SU-DHL-6 (cell line): ENCODE measurements around the gene NCAPD3.

Source experiments
- H2AFZ ChIP-seq: fragments of 200-600 bp; sonication (generic); 2 replicates; pipeline ENCODE4 v1.6.1; 2014; ENCODE audit warnings: low read depth, mild to moderate bottlenecking, moderate library complexity, mixed read lengths, antibody characterized with exemption, low read length; ENCODE audit not compliant: severe bottlenecking
- H3F3A ChIP-seq: fragments of 200-600 bp; shearing (Covaris generic); 2 replicates; pipeline ENCODE4 v1.6.0; 2016; ENCODE audit warnings: antibody characterized with exemption, mild to moderate bottlenecking; ENCODE audit not compliant: insufficient read depth
- H3K27ac ChIP-seq: fragments of 200-600 bp; sonication (generic); 2 replicates; pipeline ENCODE4 v1.5.1; 2016; ENCODE audit warnings: low read depth, mild to moderate bottlenecking, low read length, moderate library complexity, mixed read lengths
- H3K27me3 ChIP-seq: fragments of 200-600 bp; sonication (generic), shearing (Covaris generic); 2 replicates; pipeline ENCODE4 v1.6.0; 2014; ENCODE audit warnings: mild to moderate bottlenecking, low read length
- H3K36me3 ChIP-seq: fragments of 200-600 bp; sonication (generic); 2 replicates; pipeline ENCODE4 v1.6.1; 2014; ENCODE audit warnings: mild to moderate bottlenecking, low read length, mixed read lengths
- H3K4me2 ChIP-seq: fragments of 300-600, 200-600 bp; shearing (Covaris generic), sonication (generic); 2 replicates; pipeline ENCODE4 v1.6.0; 2014; ENCODE audit warnings: low read length, low read depth, mild to moderate bottlenecking; ENCODE audit not compliant: poor library complexity, severe bottlenecking
- H3K4me3 ChIP-seq: fragments of 200-600 bp; sonication (generic); 2 replicates; pipeline ENCODE4 v1.5.1; 2014; ENCODE audit warnings: antibody characterized with exemption, low read length, mild to moderate bottlenecking, mixed read lengths; ENCODE audit not compliant: insufficient read depth, poor library complexity, severe bottlenecking
- H3K79me2 ChIP-seq: fragments of 200-600 bp; sonication (generic); 2 replicates; pipeline ENCODE4 v1.6.1; 2014; ENCODE audit warnings: mild to moderate bottlenecking, low read length, moderate library complexity; ENCODE audit not compliant: insufficient read depth
- H3K9ac ChIP-seq: fragments of 200-600 bp; sonication (generic); 2 replicates; pipeline ENCODE4 v1.7.0; 2014; ENCODE audit warnings: mild to moderate bottlenecking, low read length
- H3K9me2 ChIP-seq: fragments of 200-600 bp; sonication (generic); replicated peaks from 2 replicates; pipeline ENCODE4 v1.6.1; 2014; ENCODE audit warnings: low read length; ENCODE audit not compliant: insufficient read depth
- H3K9me3 ChIP-seq: fragments of 200-600 bp; sonication (generic); 2 replicates; pipeline ENCODE4 v1.6.1; 2014; ENCODE audit warnings: low read length, mixed read lengths; ENCODE audit not compliant: insufficient read depth
- H4K20me1 ChIP-seq: fragments of 200-600 bp; sonication (generic); 2 replicates; pipeline ENCODE4 v1.6.1; 2014; ENCODE audit warnings: low read depth, mild to moderate bottlenecking, antibody characterized with exemption, low read length, moderate library complexity, mixed read lengths
- CTCF ChIP-seq: fragments of 200-600 bp; sonication (generic); IDR thresholded peaks from one replicate; pipeline ENCODE4 v1.5.1; 2017; ENCODE audit warnings: antibody characterized with exemption, mild to moderate bottlenecking, low read length, moderate library complexity; ENCODE audit not compliant: insufficient read depth, poor library complexity, severe bottlenecking
- EZH2phosphoT487 ChIP-seq: fragments of 200-600 bp; sonication (generic), shearing (Covaris generic); conservative IDR thresholded peaks from 2 replicates; pipeline ENCODE4 v1.6.1; 2018; ENCODE audit warnings: mild to moderate bottlenecking, antibody characterized with exemption, low read length, moderate library complexity, mixed read lengths

Gene NCAPD3

GRCh38 chr11:134152696-134153095 lies 71.1 kb downstream of the NCAPD3 start:
- Histone ChIP-seq H3F3A (no peaks in the 10 kb centered on the region), H3K9ac (no peak overlapping the region), H3K4me2 (no peak overlapping the region), H3K9me3 (no peaks in the 10 kb centered on the region), H2AFZ (no peak overlapping the region), H3K4me3 (no peak overlapping the region), H3K36me3 (no peaks in the 10 kb centered on the region), H3K27ac (no peak overlapping the region), H4K20me1 (no peaks in the 10 kb centered on the region), H3K27me3 (no peaks in the 10 kb centered on the region), H3K9me2 (no peaks in the 10 kb centered on the region), H3K79me2 (no peaks in the 10 kb centered on the region)
- no peak for TF ChIP-seq CTCF
- no peak for TF ChIP-seq EZH2phosphoT487

- Histone ChIP-seq H3K9me2 (no peaks in the 10 kb centered on the region), H3K4me2 (no peak overlapping the region), H2AFZ (no peak overlapping the region), H4K20me1 (no peaks in the 10 kb centered on the region), H3K4me3 (no peak overlapping the region), H3K36me3 (no peaks in the 10 kb centered on the region), H3K27me3 (no peaks in the 10 kb centered on the region), H3K9ac (no peak overlapping the region), H3K27ac (no peak overlapping the region), H3F3A (no peaks in the 10 kb centered on the region), H3K79me2 (no peaks in the 10 kb centered on the region), H3K9me3 (no peaks in the 10 kb centered on the region)
- no peak for TF ChIP-seq CTCF
- TF ChIP-seq EZH2phosphoT487 = no peak
Observed at GRCh38 chr11:134151083-134151747, 72.6 kb downstream of the NCAPD3 start.

GRCh38 chr11:134150195-134150903 lies 73.4 kb downstream of the NCAPD3 start:
- no peaks in the 10 kb centered on the region for H3F3A ChIP-seq
- H2AFZ ChIP-seq = no peak overlapping the region
- H3K27ac ChIP-seq = no peak overlapping the region
- no peak for TF ChIP-seq CTCF
- TF ChIP-seq EZH2phosphoT487 = no peak
- H3K27me3 ChIP-seq = no peaks in the 10 kb centered on the region
- no peaks in the 10 kb centered on the region for H3K36me3 ChIP-seq
- H3K4me3 ChIP-seq = no peak overlapping the region
- no peaks in the 10 kb centered on the region for H3K9me2 ChIP-seq
- no peak overlapping the region for H3K4me2 ChIP-seq
- H4K20me1 ChIP-seq = no peaks in the 10 kb centered on the region
- no peaks in the 10 kb centered on the region for H3K9me3 ChIP-seq
- H3K79me2 ChIP-seq = no peaks in the 10 kb centered on the region
- no peak overlapping the region for H3K9ac ChIP-seq
